Fibroblast of the aortic adventitia (primary cell): ENCODE measurements around the gene ITPK1. TPM values are rescaled to one million over a fixed set of nuclear protein-coding genes. Genes with fewer than 3 reads are reported as not detected.

Experiments
- DNase-seq: peaks from one replicate; pipeline ENCODE4 v3.0.0-alpha.2; 2010; ENCODE audit warnings: low read depth
- H3K4me3 ChIP-seq: 2 replicates; pipeline ENCODE4 v1.5.1; 2011; ENCODE audit warnings: low read depth, mild to moderate bottlenecking, control low read depth, low read length, moderate library complexity
- CTCF ChIP-seq: IDR thresholded peaks from 2 replicates; pipeline ENCODE4 v1.5.1; 2011; ENCODE audit warnings: mild to moderate bottlenecking, low read length, control low read depth, inconsistent platforms; ENCODE audit not compliant: insufficient read depth
- total RNA-seq: library from RNA; depleted of rRNA; stranded (reverse); fragments of >200 nt; gene quantifications from 2 replicates; pipeline ENCODE4 v1.2.3, GENCODE V29; 2012; ENCODE audit warnings: low replicate concordance

Gene ITPK1
- total RNA-seq, 1 donor: 20.1 TPM

- H3K4me3 ChIP-seq: no peak overlapping the region
- no peak for DNase-seq
- no peak for TF ChIP-seq CTCF
These were observed 100.7 kb downstream of the ITPK1 start for GRCh38 chr14:93015064-93015463.

- TF ChIP-seq CTCF: no peak
- DNase-seq: no peak
- no peak overlapping the region for H3K4me3 ChIP-seq
These were observed 101.4 kb downstream of the ITPK1 start for GRCh38 chr14:93014058-93015023.

GRCh38 chr14:93012951-93013719, 102.6 kb downstream of the ITPK1 start:
- TF ChIP-seq CTCF: no peak
- no peak overlapping the region for H3K4me3 ChIP-seq
- DNase-seq: peak; percentile 71

- no peak for DNase-seq
- H3K4me3 ChIP-seq: no peak overlapping the region
- TF ChIP-seq CTCF: no peak
These were observed 103.2 kb downstream of the ITPK1 start for GRCh38 chr14:93012506-93012905.

GRCh38 chr14:93011650-93012325, 103.9 kb downstream of the ITPK1 start:
- H3K4me3 ChIP-seq: no peak overlapping the region
- no peak for DNase-seq
- no peak for TF ChIP-seq CTCF

GRCh38 chr14:93011141-93011529, 104.6 kb downstream of the ITPK1 start:
- DNase-seq: no peak
- no peak for TF ChIP-seq CTCF

More at GRCh38 chr14:93011141-93011529, 104.6 kb downstream of the ITPK1 start:
- no peak overlapping the region for H3K4me3 ChIP-seq
